K562 (cell line): ENCODE measurements around the gene CEP95. TPM values are rescaled to one million over a fixed set of nuclear protein-coding genes. Genes with fewer than 3 reads are reported as not detected.

ENCODE experiments used
- BHLHE40 ChIP-seq: IDR thresholded peaks from 2 replicates; pipeline ENCODE4 v1.6.1; 2011; ENCODE audit warnings: low read length, improper control_type of control experiment
- CC2D1A ChIP-seq: fragments of 450-650 bp; IDR thresholded peaks from 2 replicates; pipeline ENCODE4 v1.6.1; 2017; ENCODE audit warnings: mild to moderate bottlenecking
- DMBX1 ChIP-seq: fragments of 250-450 bp; sonication (Bioruptor Pico); IDR thresholded peaks from 2 replicates; pipeline ENCODE4 v1.8.0; 2022; ENCODE audit warnings: inconsistent platforms, mild to moderate bottlenecking, moderate library complexity, borderline replicate concordance
- DNMT1 ChIP-seq: fragments of 450-650 bp; IDR thresholded peaks from 2 replicates; pipeline ENCODE4 v1.6.1; 2016; ENCODE audit warnings: antibody characterized with exemption, mild to moderate bottlenecking
- EWSR1 ChIP-seq: fragments of 450-650 bp; IDR thresholded peaks from 2 replicates; pipeline ENCODE4 v1.6.1; 2018; ENCODE audit warnings: borderline replicate concordance, mild to moderate bottlenecking, low read depth, moderate library complexity; ENCODE audit not compliant: partially characterized antibody
- ID3 ChIP-seq, 2 experiments: fragments of 250-450 bp in 1 of 2; fragments of 450-650 bp in 1 of 2; sonication (Bioruptor Pico) in 1 of 2; IDR thresholded peaks; 2 replicates each; pipeline versions ENCODE4 v1.6.1 to v1.8.0; 2016 to 2021; ENCODE audit warnings: mild to moderate bottlenecking in 2 of 2, moderate library complexity in 2 of 2, missing compliant biosample characterization in 1 of 2, missing genetic modification characterization in 1 of 2
- NUFIP1 ChIP-seq: fragments of 450-650 bp; IDR thresholded peaks from 2 replicates; pipeline ENCODE4 v1.6.1; 2018; ENCODE audit not compliant: partially characterized antibody
- RBM15 ChIP-seq: fragments of 200-400 bp; formaldehyde crosslinking; IDR thresholded peaks from 2 replicates; pipeline ENCODE4 v1.6.1; 2018; ENCODE audit warnings: mild to moderate bottlenecking, low read length, moderate library complexity; ENCODE audit not compliant: insufficient read depth
- RBM25 ChIP-seq: fragments of 200-400 bp; formaldehyde crosslinking; IDR thresholded peaks from 2 replicates; pipeline ENCODE4 v1.6.1; 2018; ENCODE audit warnings: low read length, low read depth, moderate library complexity; ENCODE audit not compliant: severe bottlenecking
- RERE ChIP-seq: sonication (generic); formaldehyde crosslinking; IDR thresholded peaks from 2 replicates; pipeline ENCODE4 v1.8.0; 2023; ENCODE audit warnings: missing genetic modification reagents, mild to moderate bottlenecking, borderline replicate concordance
- SNIP1 ChIP-seq: fragments of 450-650 bp; IDR thresholded peaks from 2 replicates; pipeline ENCODE4 v1.7.1; 2017; ENCODE audit warnings: low read depth, mild to moderate bottlenecking
- TBL1XR1 ChIP-seq, 2 experiments: IDR thresholded peaks; 2 replicates each; pipeline ENCODE4 v1.6.1; 2012; ENCODE audit warnings: improper control_type of control experiment in 2 of 2, low read length in 2 of 2, mild to moderate bottlenecking in 1 of 2
- TGIF2 ChIP-seq: sonication (generic); formaldehyde crosslinking; IDR thresholded peaks from 2 replicates; pipeline ENCODE4 v1.8.1; 2022; ENCODE audit warnings: mild to moderate bottlenecking, missing genetic modification reagents, moderate library complexity
- XRCC5 ChIP-seq: fragments of 200-400 bp; formaldehyde crosslinking; IDR thresholded peaks from 2 replicates; pipeline ENCODE4 v1.6.1; 2017; ENCODE audit warnings: low read depth, mild to moderate bottlenecking, low read length
- ZC3H8 ChIP-seq: fragments of 450-650 bp; IDR thresholded peaks from 2 replicates; pipeline ENCODE4 v1.6.1; 2017
- ZFP30 ChIP-seq: fragments of 250-450 bp; sonication (Bioruptor Pico); IDR thresholded peaks from 2 replicates; pipeline ENCODE4 v1.8.0; 2022; ENCODE audit warnings: moderate library complexity, mild to moderate bottlenecking, inconsistent platforms, borderline replicate concordance
- ZNF3 ChIP-seq: fragments of 250-450 bp; sonication (Bioruptor Pico); IDR thresholded peaks from 2 replicates; pipeline ENCODE4 v1.5.0; 2021; ENCODE audit warnings: mild to moderate bottlenecking, moderate library complexity
- ZNF639 ChIP-seq, 2 experiments: fragments of 200-800 bp in 1 of 2; sonication (Bioruptor generic) in 1 of 2; sonication (generic) in 1 of 2; formaldehyde crosslinking in 1 of 2; IDR thresholded peaks in 1 of 2; conservative IDR thresholded peaks in 1 of 2; 2 replicates each; pipeline versions ENCODE4 v1.5.0 to v1.6.1; 2016 to 2020; ENCODE audit warnings: missing compliant biosample characterization in 1 of 2, missing genetic modification characterization in 1 of 2, missing genetic modification reagents in 1 of 2
- ZNF668 ChIP-seq: fragments of 250-450 bp; sonication (Bioruptor Pico); IDR thresholded peaks from 2 replicates; pipeline ENCODE4 v1.8.0; 2022; ENCODE audit warnings: mild to moderate bottlenecking, inconsistent platforms
- ZNF696 ChIP-seq: fragments of 250-450 bp; sonication (Bioruptor Pico); conservative IDR thresholded peaks from 2 replicates; pipeline ENCODE4 v1.4.0; 2020; ENCODE audit warnings: mild to moderate bottlenecking, moderate library complexity
- polyA plus RNA-seq, 8 experiments: library from polyadenylated mRNA; depleted of rRNA in 4 of 8; stranded (reverse) in 5 of 8; unstranded in 3 of 8; fragments of >200 nt; fragmentation: Nextera tagmentation in 2 of 8; fragmentation: Illumina TruSeq in 1 of 8; extraction: Ambion mirVana in 2 of 8; extraction: Trizol in 1 of 8; gene quantifications; 2 replicates each; pipeline versions ENCODE4 v1.2.1 to v1.2.3, GENCODE V29; 2011 to 2014; ENCODE audit warnings: inconsistent platforms in 1 of 8, missing spikeins in 1 of 8
- total RNA-seq, 7 experiments: library from RNA; depleted of rRNA in 6 of 7; stranded (reverse); fragments of >200 nt in 6 of 7; fragmentation: Illumina TruSeq in 2 of 7; extraction: Trizol in 2 of 7; gene quantifications; 2 replicates each; pipeline versions ENCODE4 v1.2.1 to v1.2.3, GENCODE V29; 2011 to 2021; ENCODE audit warnings: low replicate concordance in 1 of 7

The CEP95 gene
- total and polyA plus RNA-seq, 9 of the 15 experiments (the other 6 are each of a cell fraction or from before 2014, with no cell fraction given), result 26.7 to 80.7 (median 56.9) TPM

GRCh38 chr17:64505340-64506200, 1.2 kb upstream of the CEP95 start (continued):
- TF ChIP-seq DMBX1 (CRISPR knock-in tag), result no peak
- TF ChIP-seq NUFIP1, result no peak
- TF ChIP-seq EWSR1, result no peak
- TF ChIP-seq TBL1XR1 (IDR thresholded peaks at IDR 0.05; ENCODE audit: low read length in 2 of 2), result 0 out of 4 replicates have a peak, but pooled peaks of 1 of the 2 experiments have one; percentile 47
- no peak for TF ChIP-seq ID3 (CRISPR knock-in tag; IDR thresholded peaks at IDR 0.05)
- no peak for TF ChIP-seq ID3 (tag; IDR thresholded peaks at IDR 0.05)
- peak in 1 of 2 experiments; percentile 10; a peak in 1 of 4 replicates for TF ChIP-seq ZNF639 (CRISPR knock-in tag; conservative IDR thresholded peaks at IDR 0.05 in 1 of 2, IDR thresholded peaks at IDR 0.05 in 1 of 2)
- peak; percentile 66; the same call in 1 of the 2 replicates for TF ChIP-seq RBM15
- no peak for TF ChIP-seq ZC3H8
- no peak for TF ChIP-seq RBM25
- TF ChIP-seq TGIF2 (CRISPR knock-in tag), result no peak
- TF ChIP-seq DNMT1, result no peak
- TF ChIP-seq CC2D1A, result no peak
- TF ChIP-seq SNIP1, result peak; percentile 43; the same call in 1 of the 2 replicates
- TF ChIP-seq ZNF696 (CRISPR knock-in tag), result no peak
- TF ChIP-seq ZNF3 (CRISPR knock-in tag), result no peak
- no peak for TF ChIP-seq ZFP30 (CRISPR knock-in tag)
- peak; percentile 45; the same call in 1 of the 2 replicates for TF ChIP-seq XRCC5
- TF ChIP-seq RERE (CRISPR knock-in tag), result no peak
- no peak for TF ChIP-seq BHLHE40
- no peak for TF ChIP-seq ZNF668 (CRISPR knock-in tag)
